GM19395 (cell line): ENCODE data around the gene BICD1.
"Not testable (repeated sequence)": the region's sequence is repeated elsewhere in the genome, so short reads cannot be mapped to it uniquely, and the experiment has no call there.

Experiments used
- ATAC-seq: cut with Tn5 transposase; IDR thresholded peaks from one replicate; pipeline ENCODE4 v1.9.1; 2021; ENCODE audit warnings: mild to moderate bottlenecking, moderate library complexity; ENCODE audit not compliant: unreplicated experiment

Gene BICD1

GRCh38 chr12:32106517-32107358 lies at the start of gene BICD1:
TSS of gene BICD1 (plus strand) at chr12:32106847. CDS start at chr12:32107332, 485 bp downstream.
- ATAC-seq = peak; percentile 82

GRCh38 chr12:32061033-32061432 lies 45.6 kb upstream of the BICD1 start:
- no peak for ATAC-seq

- no peak for ATAC-seq
Observed at GRCh38 chr12:32062881-32063280, 43.8 kb upstream of the BICD1 start.

GRCh38 chr12:32063796-32064195 lies 42.9 kb upstream of the BICD1 start:
- no peak for ATAC-seq

GRCh38 chr12:32066206-32066605 lies 40.4 kb upstream of the BICD1 start:
- ATAC-seq = no peak

- no peak for ATAC-seq
Observed at GRCh38 chr12:32069071-32069470, 37.6 kb upstream of the BICD1 start.

GRCh38 chr12:32069731-32070130 lies 36.9 kb upstream of the BICD1 start:
- no peak for ATAC-seq

GRCh38 chr12:32070370-32070769 lies 36.3 kb upstream of the BICD1 start:
- no peak for ATAC-seq

- ATAC-seq = no peak
Observed at GRCh38 chr12:32072102-32072501, 34.5 kb upstream of the BICD1 start.

GRCh38 chr12:32074432-32074831 lies 32.2 kb upstream of the BICD1 start:
- ATAC-seq = no peak

- no peak for ATAC-seq
Observed at GRCh38 chr12:32076941-32077340, 29.7 kb upstream of the BICD1 start.

- ATAC-seq = no peak
Observed at GRCh38 chr12:32080435-32080834, 26.2 kb upstream of the BICD1 start.

- no peak for ATAC-seq
Observed at GRCh38 chr12:32083489-32083888, 23.2 kb upstream of the BICD1 start.

GRCh38 chr12:32084017-32084688 lies 22.5 kb upstream of the BICD1 start:
- ATAC-seq = no peak

- no peak for ATAC-seq
Observed at GRCh38 chr12:32084753-32085152, 21.9 kb upstream of the BICD1 start.

- no peak for ATAC-seq
Observed at GRCh38 chr12:32087306-32087705, 19.3 kb upstream of the BICD1 start.

- ATAC-seq = no peak
Observed at GRCh38 chr12:32089156-32089555, 17.5 kb upstream of the BICD1 start.

GRCh38 chr12:32089586-32089985 lies 17.1 kb upstream of the BICD1 start:
- no peak for ATAC-seq

GRCh38 chr12:32091696-32092095 lies 15.0 kb upstream of the BICD1 start:
- ATAC-seq = no peak

- ATAC-seq = no peak
Observed at GRCh38 chr12:32098112-32098511, 8.5 kb upstream of the BICD1 start.

GRCh38 chr12:32099275-32099674 lies 7.4 kb upstream of the BICD1 start:
- not testable (repeated sequence) for ATAC-seq

GRCh38 chr12:32100361-32100760 lies 6.3 kb upstream of the BICD1 start:
- ATAC-seq = no peak
